ENCODE data around the gene TNFRSF18. TPM values are rescaled to one million over a fixed set of nuclear protein-coding genes. Genes with fewer than 3 reads are reported as not detected.

TNFRSF18 gene
- polyA plus RNA-seq, 1 donor from 2014 or later = not detected

GRCh38 chr1:1241588-1242219 lies 35.3 kb upstream of the TNFRSF18 start:
- Histone ChIP-seq H3K4me2 (ENCODE audit: low read length) (no peak overlapping the region), H3K4me3 (ENCODE audit: low read length) (no peak overlapping the region), H3K9me3 (ENCODE audit: low read length) (no peaks in the 10 kb centered on the region), H2AFZ (ENCODE audit: low read depth, low read length) (no peak overlapping the region), H3F3A (ENCODE audit: insufficient read depth, low read length, poor library complexity, severe bottlenecking) (no peaks in the 10 kb centered on the region), H3K27me3 (ENCODE audit: insufficient read depth, low read depth, low read length) (peaks cover under 1% of the 10 kb centered on the region), H4K20me1 (ENCODE audit: insufficient read depth) (no peaks in the 10 kb centered on the region), H3K27ac (ENCODE audit: low read length) (no peak overlapping the region), H3K36me3 (ENCODE audit: insufficient read depth, low read length) (no peaks in the 10 kb centered on the region), H3K79me2 (replicated peaks; ENCODE audit: insufficient read depth, low read length) (no peaks in the 10 kb centered on the region), H3K9ac (ENCODE audit: low read length) (no peak overlapping the region), H3K9me2 (ENCODE audit: insufficient read depth, low read length) (no peaks in the 10 kb centered on the region)
- TF ChIP-seq, protein P1, sequence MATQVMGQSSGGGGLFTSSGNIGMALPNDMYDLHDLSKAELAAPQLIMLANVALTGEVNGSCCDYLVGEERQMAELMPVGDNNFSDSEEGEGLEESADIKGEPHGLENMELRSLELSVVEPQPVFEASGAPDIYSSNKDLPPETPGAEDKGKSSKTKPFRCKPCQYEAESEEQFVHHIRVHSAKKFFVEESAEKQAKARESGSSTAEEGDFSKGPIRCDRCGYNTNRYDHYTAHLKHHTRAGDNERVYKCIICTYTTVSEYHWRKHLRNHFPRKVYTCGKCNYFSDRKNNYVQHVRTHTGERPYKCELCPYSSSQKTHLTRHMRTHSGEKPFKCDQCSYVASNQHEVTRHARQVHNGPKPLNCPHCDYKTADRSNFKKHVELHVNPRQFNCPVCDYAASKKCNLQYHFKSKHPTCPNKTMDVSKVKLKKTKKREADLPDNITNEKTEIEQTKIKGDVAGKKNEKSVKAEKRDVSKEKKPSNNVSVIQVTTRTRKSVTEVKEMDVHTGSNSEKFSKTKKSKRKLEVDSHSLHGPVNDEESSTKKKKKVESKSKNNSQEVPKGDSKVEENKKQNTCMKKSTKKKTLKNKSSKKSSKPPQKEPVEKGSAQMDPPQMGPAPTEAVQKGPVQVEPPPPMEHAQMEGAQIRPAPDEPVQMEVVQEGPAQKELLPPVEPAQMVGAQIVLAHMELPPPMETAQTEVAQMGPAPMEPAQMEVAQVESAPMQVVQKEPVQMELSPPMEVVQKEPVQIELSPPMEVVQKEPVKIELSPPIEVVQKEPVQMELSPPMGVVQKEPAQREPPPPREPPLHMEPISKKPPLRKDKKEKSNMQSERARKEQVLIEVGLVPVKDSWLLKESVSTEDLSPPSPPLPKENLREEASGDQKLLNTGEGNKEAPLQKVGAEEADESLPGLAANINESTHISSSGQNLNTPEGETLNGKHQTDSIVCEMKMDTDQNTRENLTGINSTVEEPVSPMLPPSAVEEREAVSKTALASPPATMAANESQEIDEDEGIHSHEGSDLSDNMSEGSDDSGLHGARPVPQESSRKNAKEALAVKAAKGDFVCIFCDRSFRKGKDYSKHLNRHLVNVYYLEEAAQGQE (IDR thresholded peaks at IDR 0.05; ENCODE audit: borderline replicate concordance) = no peak
- TF ChIP-seq TAF1 (IDR thresholded peaks at IDR 0.05; ENCODE audit: low read depth) (no peak), SMC3 (conservative IDR thresholded peaks at IDR 0.05; ENCODE audit: poor library complexity) (no peak), EP300 (conservative IDR thresholded peaks at IDR 0.05; ENCODE audit: poor library complexity, severe bottlenecking) (no peak), CTCF (IDR thresholded peaks at IDR 0.05; ENCODE audit: poor library complexity, severe bottlenecking) (no peak), POLR2AphosphoS5 (IDR thresholded peaks at IDR 0.05) (no peak), MXI1 (conservative IDR thresholded peaks at IDR 0.05; ENCODE audit: poor library complexity, severe bottlenecking) (no peak), RAD21 (conservative IDR thresholded peaks at IDR 0.05) (no peak), EZH2 (IDR thresholded peaks at IDR 0.05; ENCODE audit: borderline replicate concordance, insufficient read depth, low read length, poor library complexity, severe bottlenecking) (no peak)

- Histone ChIP-seq H3K36me3 (ENCODE audit: insufficient read depth, low read length) (no peaks in the 10 kb centered on the region), H3K27me3 (ENCODE audit: insufficient read depth, low read depth, low read length) (no peaks in the 10 kb centered on the region), H4K20me1 (ENCODE audit: insufficient read depth) (no peaks in the 10 kb centered on the region), H3F3A (ENCODE audit: insufficient read depth, low read length, poor library complexity, severe bottlenecking) (no peaks in the 10 kb centered on the region), H3K4me3 (ENCODE audit: low read length) (no peak overlapping the region), H3K9me2 (ENCODE audit: insufficient read depth, low read length) (no peaks in the 10 kb centered on the region), H3K79me2 (replicated peaks; ENCODE audit: insufficient read depth, low read length) (no peaks in the 10 kb centered on the region), H3K4me2 (ENCODE audit: low read length) (no peak overlapping the region), H2AFZ (ENCODE audit: low read depth, low read length) (no peak overlapping the region), H3K27ac (ENCODE audit: low read length) (no peak overlapping the region), H3K9me3 (ENCODE audit: low read length) (no peaks in the 10 kb centered on the region), H3K9ac (ENCODE audit: low read length) (no peak overlapping the region)
- TF ChIP-seq MXI1 (conservative IDR thresholded peaks at IDR 0.05; ENCODE audit: poor library complexity, severe bottlenecking) (no peak), SMC3 (conservative IDR thresholded peaks at IDR 0.05; ENCODE audit: poor library complexity) (no peak), POLR2AphosphoS5 (IDR thresholded peaks at IDR 0.05) (no peak)
Observed at GRCh38 chr1:1240822-1241587, 34.6 kb upstream of the TNFRSF18 start.

Measured in neural cell (in vitro differentiated cells).